A673 (cell line): ENCODE results near the gene FASTKD3. TPM values are rescaled to one million over a fixed set of nuclear protein-coding genes. Genes with fewer than 3 reads are reported as not detected.
A peak's percentile ranks its signal among the peaks of the same experiment; 100 is the strongest.

Experiments used
- BruUV-seq: library from RNA; stranded (reverse); fragments of 400-500 nt; replicated peaks from 2 replicates; lab custom pipeline; 2021; lab: Mats Ljungman, UMichigan
- CTCF ChIA-PET: fragments of 300-600 bp; sonication (Branson Sonifier 250); formaldehyde crosslinking; loops from one replicate; lab custom pipeline; 2022; ENCODE audit warnings: antibody characterized with exemption; lab: Charles Lee
- POLR2A ChIA-PET: fragments of 300-600 bp; sonication (Branson Sonifier 250); formaldehyde crosslinking; loops from one replicate; lab custom pipeline; 2022; ENCODE audit warnings: antibody characterized with exemption; ENCODE audit not compliant: low non-redundant PET; lab: Charles Lee
- DNase-seq: peaks from one replicate; pipeline ENCODE4 v3.0.0-alpha.2; 2015; ENCODE audit warnings: low spot score
- H3K27ac ChIP-seq: fragments of 200-600 bp; sonication (generic); 2 replicates; pipeline ENCODE4 v1.5.1; 2016; ENCODE audit warnings: mixed run types, low read depth, mild to moderate bottlenecking, mixed read lengths, antibody characterized with exemption, low read length; ENCODE audit not compliant: poor library complexity, severe bottlenecking
- H3K27me3 ChIP-seq: fragments of 200-600 bp; sonication (generic); replicated peaks from 2 replicates; pipeline ENCODE4 v1.6.1; 2017; ENCODE audit warnings: mixed run types, low read depth, mild to moderate bottlenecking, mixed read lengths, antibody characterized with exemption, low read length; ENCODE audit not compliant: insufficient read depth, poor library complexity
- H3K36me3 ChIP-seq: fragments of 200-600 bp; sonication (generic); 2 replicates; pipeline ENCODE4 v1.6.1; 2016; ENCODE audit warnings: mixed run types, mild to moderate bottlenecking, mixed read lengths, antibody characterized with exemption, low read length; ENCODE audit not compliant: insufficient read depth, poor library complexity, severe bottlenecking
- H3K4me1 ChIP-seq: fragments of 200-600 bp; sonication (generic); 2 replicates; pipeline ENCODE4 v1.6.1; 2017; ENCODE audit warnings: mixed run types, mild to moderate bottlenecking, mixed read lengths, antibody characterized with exemption, low read length; ENCODE audit not compliant: insufficient read depth, poor library complexity, severe bottlenecking
- H3K4me3 ChIP-seq: fragments of 200-600 bp; sonication (generic); 2 replicates; pipeline ENCODE4 v1.5.1; 2016; ENCODE audit warnings: low read depth, mixed run types, mild to moderate bottlenecking, mixed read lengths, low read length; ENCODE audit not compliant: poor library complexity, severe bottlenecking
- H3K9me3 ChIP-seq: fragments of 200-600 bp; sonication (generic); 2 replicates; pipeline ENCODE4 v1.6.1; 2016; ENCODE audit warnings: mixed run types, low read depth, mild to moderate bottlenecking, mixed read lengths, antibody characterized with exemption, low read length; ENCODE audit not compliant: poor library complexity, severe bottlenecking
- EZH2 ChIP-seq: fragments of 200-600 bp; sonication (generic); IDR thresholded peaks from 2 replicates; pipeline ENCODE4 v1.6.1; 2017; ENCODE audit warnings: borderline replicate concordance, low read depth, mild to moderate bottlenecking, mixed read lengths, antibody characterized with exemption, low read length; ENCODE audit not compliant: poor library complexity, severe bottlenecking
- intact Hi-C: fragments of 100-400 bp; cut with micrococcal nuclease; formaldehyde crosslinking; loops from one replicate; pipeline ENCODE4 v1.10.0; 2022; ENCODE audit not compliant: unreplicated experiment
- total RNA-seq: library from RNA; stranded (reverse); gene quantifications from 2 replicates; pipeline ENCODE4 v1.2.3, GENCODE V29; 2021
- TF ChIP-seq, protein P1 (sequence below): fragments of 300-800, 200-600 bp; sonication (generic); conservative IDR thresholded peaks from 2 replicates; pipeline ENCODE4 v1.5.1; 2017; ENCODE audit warnings: low read depth, mild to moderate bottlenecking, antibody characterized with exemption, low read length, moderate library complexity, mixed read lengths

FASTKD3 gene
- total RNA-seq, 1 experiment from 2014 or later = 16.8 TPM

- no TSS peak for BruUV-seq
- no peaks in the 10 kb centered on the region for H3K9me3 ChIP-seq
- DNase-seq = no peak
- POLR2A ChIA-PET = no interaction called here
- H3K4me3 ChIP-seq = no peak overlapping the region
- no peak overlapping the region for H3K27ac ChIP-seq
- H3K36me3 ChIP-seq = peaks cover 45% of the 10 kb centered on the region
- CTCF ChIA-PET = no interaction called here
- H3K4me1 ChIP-seq = no peaks in the 10 kb centered on the region
- TF ChIP-seq, protein P1, sequence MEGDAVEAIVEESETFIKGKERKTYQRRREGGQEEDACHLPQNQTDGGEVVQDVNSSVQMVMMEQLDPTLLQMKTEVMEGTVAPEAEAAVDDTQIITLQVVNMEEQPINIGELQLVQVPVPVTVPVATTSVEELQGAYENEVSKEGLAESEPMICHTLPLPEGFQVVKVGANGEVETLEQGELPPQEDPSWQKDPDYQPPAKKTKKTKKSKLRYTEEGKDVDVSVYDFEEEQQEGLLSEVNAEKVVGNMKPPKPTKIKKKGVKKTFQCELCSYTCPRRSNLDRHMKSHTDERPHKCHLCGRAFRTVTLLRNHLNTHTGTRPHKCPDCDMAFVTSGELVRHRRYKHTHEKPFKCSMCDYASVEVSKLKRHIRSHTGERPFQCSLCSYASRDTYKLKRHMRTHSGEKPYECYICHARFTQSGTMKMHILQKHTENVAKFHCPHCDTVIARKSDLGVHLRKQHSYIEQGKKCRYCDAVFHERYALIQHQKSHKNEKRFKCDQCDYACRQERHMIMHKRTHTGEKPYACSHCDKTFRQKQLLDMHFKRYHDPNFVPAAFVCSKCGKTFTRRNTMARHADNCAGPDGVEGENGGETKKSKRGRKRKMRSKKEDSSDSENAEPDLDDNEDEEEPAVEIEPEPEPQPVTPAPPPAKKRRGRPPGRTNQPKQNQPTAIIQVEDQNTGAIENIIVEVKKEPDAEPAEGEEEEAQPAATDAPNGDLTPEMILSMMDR = no peak
- TF ChIP-seq EZH2 = no peak
- H3K27me3 ChIP-seq = no peaks in the 10 kb centered on the region
- intact Hi-C loops = no loop called here
Observed at GRCh38 chr5:7902201-7902600, 33.4 kb upstream of the FASTKD3 start.

DNA sequence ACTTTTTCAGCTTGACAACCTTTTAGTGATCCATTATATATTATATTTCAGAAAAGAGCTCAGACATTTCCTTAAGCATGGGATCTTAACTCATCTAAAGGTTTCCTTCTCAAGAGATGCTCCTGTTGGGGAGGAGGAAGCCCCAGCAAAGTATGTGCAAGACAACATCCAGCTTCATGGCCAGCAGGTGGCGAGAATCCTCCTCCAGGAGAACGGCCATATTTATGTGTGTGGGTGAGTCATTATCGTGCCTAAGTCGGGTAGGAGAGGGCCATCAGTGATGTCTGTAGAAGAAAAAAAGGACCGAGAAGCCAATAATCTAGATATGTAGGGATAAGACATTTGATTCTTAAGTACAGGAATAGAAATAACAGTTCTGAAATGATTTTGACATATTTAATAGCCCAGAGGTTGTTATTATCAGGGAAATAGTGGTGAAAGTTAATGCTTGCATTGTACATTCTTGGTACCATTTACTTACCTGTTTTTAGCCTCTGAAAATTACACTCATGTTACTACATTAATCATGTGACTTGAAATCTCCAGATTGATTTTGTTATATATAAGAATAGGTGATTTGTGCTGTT lies 28.3 kb upstream of the FASTKD3 start:
- BruUV-seq = no TSS peak
- TF ChIP-seq EZH2 = no peak
- TF ChIP-seq, protein P1 = peak; percentile 59
- no peaks in the 10 kb centered on the region for H3K4me1 ChIP-seq
- no peak overlapping the region for H3K4me3 ChIP-seq
- H3K9me3 ChIP-seq = no peaks in the 10 kb centered on the region
- intact Hi-C loops = no loop called here
- H3K27me3 ChIP-seq = no peaks in the 10 kb centered on the region
- CTCF ChIA-PET = interaction anchor here (1.2 kb wide), 2 partner anchors 10 to 12 kb away, joined by 3 read pairs; no protein-coding TSS in a partner anchor
- DNase-seq = peak; percentile 71
- POLR2A ChIA-PET = no interaction called here
- peaks cover 87% of the 10 kb centered on the region for H3K36me3 ChIP-seq
- no peak overlapping the region for H3K27ac ChIP-seq

DNA sequence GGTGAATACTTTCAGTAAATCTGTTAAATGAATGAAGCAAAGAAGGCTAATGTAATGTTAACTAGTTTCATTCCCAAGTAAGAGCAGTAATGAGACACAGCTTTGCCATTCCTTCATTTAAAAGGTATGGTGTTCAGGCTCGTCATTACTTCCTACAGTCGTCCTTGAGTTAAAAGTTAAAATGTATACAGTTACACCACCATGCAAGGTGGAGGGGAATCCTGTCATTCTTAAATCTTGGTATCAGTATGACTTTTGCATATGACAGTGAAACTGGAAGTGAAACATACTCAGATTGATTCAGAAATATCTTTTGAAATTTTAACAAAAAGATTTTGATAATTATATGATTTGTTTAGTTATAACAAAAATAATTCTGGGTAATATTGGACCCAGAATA lies 26.0 kb upstream of the FASTKD3 start:
- ChIA-PET POLR2A (no interaction called here), CTCF (no interaction called here)
- intact Hi-C loops = no loop called here
- peaks cover 85% of the 10 kb centered on the region for H3K36me3 ChIP-seq
- H3K4me3 ChIP-seq = no peak overlapping the region
- TF ChIP-seq EZH2 = no peak
- TF ChIP-seq, protein P1 = no peak
- H3K9me3 ChIP-seq = no peaks in the 10 kb centered on the region
- DNase-seq = no peak
- no peaks in the 10 kb centered on the region for H3K27me3 ChIP-seq
- H3K4me1 ChIP-seq = no peaks in the 10 kb centered on the region
- H3K27ac ChIP-seq = no peak overlapping the region
- BruUV-seq = no TSS peak
